Measurements from ENCODE around the gene IER3. TPM values are rescaled to one million over a fixed set of nuclear protein-coding genes. Genes with fewer than 3 reads are reported as not detected.

The IER3 gene
- total RNA-seq, 8 experiments from 2014 or later, result 8.7 to 176 (median 32.5) TPM

- 70 to 100% (median 93%) methylated on average over 2 to 5 of the region's 5 CpGs; no CpG with 5 or more reads in 1 of the 10 experiments for WGBS, 10 experiments
- H3K27ac ChIP-seq, result no peak overlapping the region
- in situ Hi-C loops (cut with MboI; ENCODE audit: low pct_unique_long_range_greater_than_20kb in 2 of 9, low sequenced_read_pairs in 9 of 9, unreplicated experiment in 9 of 9), result no loop called here
- peaks cover 3 to 4% of the 10 kb centered on the region in 2 donors for H3K4me1 ChIP-seq (replicated peaks in 1 of 2)
- ATAC-seq (replicated peaks in 6 of 8), result no peak
- no peak overlapping the region for H3K4me3 ChIP-seq
These were observed 47.9 kb downstream of the IER3 start for GRCh38 chr6:30696432-30696831.

Other genes with a start within 250 kb of the IER3 start
- gene GNL1, start 188.1 kb downstream of the IER3 start, total RNA-seq, result 10 to 100 TPM; 23.4 to 66.0 (median 37.5) TPM
- gene PRR3, start 187.3 kb downstream of the IER3 start, total RNA-seq, result 10 to 100 TPM; 11.2 to 41.1 (median 32.4) TPM
- 10 to 100 TPM; 31.6 to 81.9 (median 55.3) TPM for gene ABCF1, start 173.1 kb downstream of the IER3 start, total RNA-seq
- 100 to 1,000 TPM in 1 of 8 experiments, 10 to 100 TPM in 7; 21.2 to 126 (median 45.9) TPM for gene PPP1R10, start 127.3 kb downstream of the IER3 start, total RNA-seq
- 100 to 1,000 TPM in 1 of 8 experiments, 10 to 100 TPM in 7; 56.0 to 105 (median 62.8) TPM for gene MRPS18B, start 126.7 kb downstream of the IER3 start, total RNA-seq
- 10 to 100 TPM in 7 of 8 experiments, 1 to 10 TPM in 1; 3.7 to 71.7 (median 41.1) TPM for gene ATAT1, start 117.7 kb downstream of the IER3 start, total RNA-seq
- gene C6orf136, start 97.4 kb downstream of the IER3 start, total RNA-seq, result 10 to 100 TPM in 5 of 8 experiments, 1 to 10 TPM in 3; 6.6 to 16.4 (median 12.1) TPM
- 10 to 100 TPM; 12.1 to 43.3 (median 25.9) TPM for gene DHX16, start 71.5 kb downstream of the IER3 start, total RNA-seq
- gene PPP1R18, start 57.9 kb downstream of the IER3 start, total RNA-seq, result 10 to 100 TPM; 23.1 to 60.8 (median 34.5) TPM
- gene NRM, start 53.6 kb downstream of the IER3 start, total RNA-seq, result 10 to 100 TPM in 6 of 8 experiments, 1 to 10 TPM in 2; 6.8 to 28.3 (median 13.2) TPM
- gene MDC1, start 27.3 kb downstream of the IER3 start, total RNA-seq, result 10 to 100 TPM in 6 of 8 experiments, 1 to 10 TPM in 2; 5.7 to 32.4 (median 23.3) TPM
- 1,000 to 10,000 TPM in 2 of 8 experiments, 100 to 1,000 TPM in 6; 425 to 1,850 (median 943) TPM for gene TUBB, start 24.2 kb downstream of the IER3 start, total RNA-seq
- 100 to 1,000 TPM in 2 of 8 experiments, 10 to 100 TPM in 6; 56.8 to 122 (median 75.9) TPM for gene FLOT1, start 1.9 kb downstream of the IER3 start, total RNA-seq
- gene DDR1, start 140.0 kb upstream of the IER3 start, total RNA-seq, result 100 to 1,000 TPM in 6 of 8 experiments, 10 to 100 TPM in 2; 24.1 to 369 (median 138) TPM
- 10 to 100 TPM; 18.2 to 46.3 (median 28.5) TPM for gene GTF2H4, start 163.7 kb upstream of the IER3 start, total RNA-seq
- 10 to 100 TPM; 13.5 to 39.7 (median 21.0) TPM for gene VARS2, start 169.7 kb upstream of the IER3 start, total RNA-seq
- gene SFTA2, start 187.6 kb upstream of the IER3 start, total RNA-seq, result 1 to 10 TPM in 1 of 8 experiments, not detected in 7; 1.2 TPM
- under 1 TPM in 6 of 8 experiments, not detected in 2; 0.05 to 0.45 (median 0.30) TPM for gene MUCL3, start 196.4 kb upstream of the IER3 start, total RNA-seq
- gene MUC21, start 239.2 kb upstream of the IER3 start, total RNA-seq, result under 1 TPM in 5 of 8 experiments, not detected in 3; 0.05 to 0.52 (median 0.17) TPM